Heart left ventricle (tissue), 13 donors: Measurements from ENCODE around the gene TMEM214.

ENCODE experiments used
- CTCF ChIP-seq, 12 donors: fragments of 200-600 bp; sonication (generic) in 4 of 12; IDR thresholded peaks; one replicate each; pipeline versions ENCODE4 v1.5.0 to v1.8.0; 2018 to 2022; ENCODE audit warnings: antibody characterized with exemption in 12 of 12, mild to moderate bottlenecking in 5 of 12
- POLR2A ChIP-seq, 2 donors: fragments of 450-650 bp; IDR thresholded peaks; one replicate each; pipeline ENCODE4 v1.6.1; 2017; ENCODE audit warnings: antibody characterized with exemption in 2 of 2, mild to moderate bottlenecking in 2 of 2, moderate library complexity in 2 of 2
- donor health status: ischemic (EF 13 %, LVEDD 7.1; RV severe dilation, severe dysfunction).
- donor health status: DM: no; HTN: yes; CAD: no.
- donor health status: DM: no; HTN: no; CAD: no.
- donor health status: ischemic (EF 25% LVEDD 6.9; RV normal size, moderate dysfunction).
- donor health status: ischemic (EF 25% LVEDD 5.7; RV mildly dilated, moderate dysfunction).
- donor health status: ischemic (EF 35%, LVEDD 5.7; RV mildly dilated, moderate dysfunction).
- donor health status: nonischemic (EF 11% LVEDD 7.7; RV severe dilation, severe dysfunction).
- donor health status: DM: yes; HTN: yes; CAD: no.
- donor health status: PGD.
- donor health status: ischemic (EF 29% LVEDD 5.4; RV normal size, mild dysfunction).
- donor health status: nonischemic (EF 23%, LVEDD 6.1; RV moderate dilation, normal function).

GRCh38 chr2:27086724-27087593 lies 54.2 kb downstream of the TMEM214 start, which contains the start of gene KHK:
- TF ChIP-seq CTCF (IDR thresholded peaks at IDR 0.05) (peak in 2 of 12 donors; percentile 19 to 55), POLR2A (IDR thresholded peaks at IDR 0.05) (no peak)
